HG03280 (cell line): ENCODE data around the gene SHH.
"Not testable (repeated sequence)": the region's sequence is repeated elsewhere in the genome, so short reads cannot be mapped to it uniquely, and the experiment has no call there.

Experiments used
- ATAC-seq: cut with Tn5 transposase; IDR thresholded peaks from one replicate; pipeline ENCODE4 v1.9.1; 2021; ENCODE audit warnings: mild to moderate bottlenecking, moderate library complexity; ENCODE audit not compliant: unreplicated experiment

The SHH gene

GRCh38 chr7:155820788-155821187 is 8.5 kb upstream of the SHH start:
- no peak for ATAC-seq

GRCh38 chr7:155820246-155820645 is 8.0 kb upstream of the SHH start:
- ATAC-seq, result no peak

GRCh38 chr7:155819186-155819585 is 6.9 kb upstream of the SHH start:
- ATAC-seq, result no peak

- ATAC-seq, result no peak
Observed at GRCh38 chr7:155818820-155819168, 6.5 kb upstream of the SHH start.

GRCh38 chr7:155818154-155818819 is 6.0 kb upstream of the SHH start:
- no peak for ATAC-seq

GRCh38 chr7:155817515-155817914 is 5.3 kb upstream of the SHH start:
- ATAC-seq, result not testable (repeated sequence)

GRCh38 chr7:155816996-155817395 is 4.7 kb upstream of the SHH start:
- ATAC-seq, result no peak

- no peak for ATAC-seq
Observed at GRCh38 chr7:155816192-155816508, 3.9 kb upstream of the SHH start.

- peak; percentile 89 for ATAC-seq
Observed at GRCh38 chr7:155815332-155816191, 3.3 kb upstream of the SHH start.

GRCh38 chr7:155814316-155815276 is 2.3 kb upstream of the SHH start:
- ATAC-seq, result no peak

- no peak for ATAC-seq
Observed at GRCh38 chr7:155813546-155814315, 1.5 kb upstream of the SHH start.

GRCh38 chr7:155813125-155813524 is 862 bp upstream of the SHH start:
- ATAC-seq, result no peak

GRCh38 chr7:155811560-155811894 is 736 bp downstream of the SHH start:
- no peak for ATAC-seq

GRCh38 chr7:155810770-155811559 is 1.3 kb downstream of the SHH start:
- ATAC-seq, result no peak

GRCh38 chr7:155809947-155810769 is 2.1 kb downstream of the SHH start:
- no peak for ATAC-seq

- ATAC-seq, result no peak
Observed at GRCh38 chr7:155809332-155809946, 2.8 kb downstream of the SHH start.

- no peak for ATAC-seq
Observed at GRCh38 chr7:155808549-155809331, 3.5 kb downstream of the SHH start.
